ENCODE data around the gene ZNF407.
"Not testable (repeated sequence)": the region's sequence is repeated elsewhere in the genome, so short reads cannot be mapped to it uniquely, and the experiment has no call there.

The ZNF407 gene

DNA sequence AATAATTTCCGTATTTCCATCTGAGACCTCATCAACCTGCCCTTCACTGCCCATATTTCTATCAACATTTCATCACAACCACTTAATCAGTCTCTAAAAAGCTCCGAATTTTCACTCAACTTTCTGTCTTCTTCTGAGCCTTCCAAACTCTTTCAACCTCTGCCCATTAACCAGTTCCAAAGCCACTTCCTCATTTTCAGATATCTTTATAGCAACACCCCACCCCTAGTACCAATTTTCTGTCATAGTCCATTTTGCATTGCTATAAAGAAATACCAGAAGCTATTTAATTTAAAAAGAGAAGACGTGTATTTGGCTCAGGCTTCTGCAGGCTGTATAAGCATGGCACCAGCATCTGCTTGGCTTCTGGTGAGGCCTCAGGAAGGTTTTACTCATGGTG is 504.2 kb downstream of the ZNF407 start:
- no peak for DNase-seq (ENCODE audit: low spot score)

DNA sequence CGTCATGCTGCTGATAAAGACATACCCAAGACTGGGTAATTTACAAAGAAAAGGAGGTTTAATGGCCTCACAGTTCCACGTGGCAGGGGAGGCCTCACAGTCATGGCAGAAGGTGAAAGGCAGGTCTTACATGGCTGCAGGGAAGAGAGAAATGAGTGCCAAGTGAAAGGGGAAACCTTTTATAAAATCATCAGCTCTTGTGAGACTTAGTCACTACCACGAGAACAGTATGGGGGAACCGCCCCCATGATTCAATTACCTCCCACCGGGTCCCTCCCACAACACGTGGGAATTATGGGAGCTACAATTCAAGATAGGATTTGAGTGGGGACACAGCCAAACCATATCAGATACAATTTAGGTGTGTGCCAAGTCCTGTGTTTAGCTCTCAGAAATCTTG is 506.4 kb downstream of the ZNF407 start:
- not testable (repeated sequence) for DNase-seq (ENCODE audit: low spot score)

DNA sequence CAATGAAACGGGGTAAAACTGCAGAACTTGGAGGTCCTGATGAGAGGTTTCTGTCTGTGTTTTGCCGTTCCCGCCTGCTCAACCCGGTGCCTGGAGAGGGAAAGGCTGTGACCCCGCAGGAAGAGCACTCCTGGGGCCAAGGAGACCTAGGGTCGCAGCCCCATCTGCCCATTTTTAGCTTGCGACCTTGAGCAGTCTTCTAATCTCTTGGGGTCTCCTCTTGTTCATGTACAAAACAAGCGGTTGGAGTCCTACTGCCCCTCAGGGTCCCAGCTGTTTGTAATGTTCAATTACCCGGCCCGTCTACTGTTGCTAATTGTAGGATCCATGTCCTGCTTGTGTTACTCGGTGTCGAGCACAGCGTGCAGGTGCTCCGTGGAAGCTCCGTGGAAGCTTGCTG is 506.8 kb downstream of the ZNF407 start:
- no peak for DNase-seq (ENCODE audit: low spot score)

DNA sequence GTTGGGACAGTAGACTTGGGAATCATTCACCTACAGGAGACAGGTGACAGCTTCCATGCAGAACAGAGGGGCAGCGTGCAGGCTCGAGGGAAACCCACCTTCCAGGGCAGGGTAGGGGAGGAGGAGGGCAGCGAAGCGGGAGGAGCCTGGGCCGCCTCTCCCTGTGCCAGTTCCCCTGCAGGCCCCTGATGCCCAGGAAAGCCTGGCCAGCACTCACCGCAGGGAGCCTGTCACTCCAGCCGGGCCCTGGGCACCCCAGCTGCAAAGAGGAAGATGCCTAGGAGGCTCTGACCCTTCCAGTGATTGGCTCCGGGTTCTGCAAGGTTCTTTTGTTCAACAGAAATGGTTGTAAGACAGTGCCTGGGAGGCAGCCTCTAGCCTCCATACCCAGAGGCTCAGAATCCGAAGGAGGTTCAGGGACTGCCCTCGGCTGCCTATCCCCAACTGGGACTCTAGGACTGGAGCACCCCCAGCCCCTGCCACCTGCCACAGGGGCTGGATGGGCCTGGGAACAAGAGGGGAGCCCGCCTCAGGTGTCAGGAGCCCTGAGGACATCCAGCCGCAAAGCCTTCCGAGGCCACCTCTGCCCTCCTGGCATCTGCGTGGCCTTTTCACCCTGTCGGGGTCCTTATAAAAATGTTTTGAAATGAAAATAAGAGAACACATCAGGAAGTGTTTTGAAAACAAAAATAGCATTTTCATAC is 508.0 kb downstream of the ZNF407 start:
- no peak for DNase-seq (ENCODE audit: low spot score)

DNA sequence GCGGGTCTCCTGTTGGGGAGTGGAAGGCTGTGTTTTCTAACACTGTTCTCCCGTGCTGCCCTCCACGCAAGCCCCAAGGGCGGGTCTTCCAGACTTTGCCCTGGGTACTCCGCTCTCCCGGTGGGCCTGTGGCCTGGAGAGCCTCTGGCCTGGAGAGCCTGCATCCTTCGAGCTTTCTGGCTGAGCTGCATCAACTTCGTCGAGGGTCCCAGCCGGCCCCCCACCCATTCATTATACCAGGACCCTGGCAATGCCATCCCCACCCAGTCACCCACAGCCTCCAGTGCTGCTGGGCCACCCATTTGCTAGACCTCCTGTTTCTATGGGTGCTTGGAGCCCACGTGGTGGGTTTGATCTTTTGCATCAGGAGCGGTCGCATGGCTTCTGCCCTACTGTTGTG is 509.1 kb downstream of the ZNF407 start:
- no peak for DNase-seq (ENCODE audit: low spot score)

DNA sequence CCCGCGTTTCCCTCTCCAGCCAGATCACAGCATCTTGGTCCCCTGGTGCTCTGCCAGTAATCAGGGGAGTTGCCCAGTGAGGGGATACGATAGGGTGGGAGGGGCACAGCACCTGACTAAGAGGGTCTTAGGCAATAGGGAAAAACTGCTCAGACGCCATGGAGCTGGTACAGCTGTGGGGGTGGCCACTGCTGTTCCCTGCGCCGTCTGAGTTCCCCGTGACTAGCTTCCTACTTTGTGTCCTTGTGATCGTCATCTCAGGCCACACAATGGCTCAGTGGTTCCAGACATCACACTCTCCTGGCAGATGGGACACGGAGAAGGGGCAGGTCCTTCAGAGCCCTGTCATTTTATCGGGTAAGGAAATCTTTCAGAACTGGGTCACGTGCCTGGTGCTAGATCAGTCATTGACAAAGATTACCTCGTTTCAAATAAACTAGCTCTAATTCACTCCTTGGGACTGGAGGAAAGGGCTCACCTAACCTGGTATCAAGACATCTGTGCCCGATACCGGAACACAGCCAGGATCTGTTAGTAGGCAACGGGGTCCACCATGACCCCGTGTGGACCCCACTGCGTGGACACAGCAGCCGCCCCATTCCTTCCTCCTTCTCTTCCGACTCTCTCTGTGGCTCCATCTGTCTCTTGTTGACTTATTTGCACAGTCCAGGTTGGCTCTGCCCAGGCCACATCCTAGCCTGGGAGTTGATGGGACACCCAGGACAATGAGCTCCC is 509.7 kb downstream of the ZNF407 start:
- DNase-seq (ENCODE audit: low spot score): no peak

DNA sequence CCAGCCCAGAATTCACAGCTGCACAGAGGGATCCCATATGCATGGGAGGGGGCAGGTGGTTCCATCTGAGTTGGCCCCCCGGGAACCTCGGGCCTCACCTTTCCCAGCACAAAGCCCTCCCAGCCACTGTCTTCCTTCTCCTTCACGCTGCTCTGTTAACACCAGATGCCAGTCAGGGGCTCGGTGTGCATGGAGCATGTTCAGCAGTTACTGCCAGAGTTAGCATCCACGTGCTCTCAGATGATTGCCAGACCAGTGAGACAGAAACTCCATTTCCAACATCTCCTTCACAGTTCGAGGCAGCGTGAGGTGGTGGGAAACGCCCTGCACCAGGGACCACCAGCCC is 510.2 kb downstream of the ZNF407 start:
- no peak for DNase-seq (ENCODE audit: low spot score)

DNA sequence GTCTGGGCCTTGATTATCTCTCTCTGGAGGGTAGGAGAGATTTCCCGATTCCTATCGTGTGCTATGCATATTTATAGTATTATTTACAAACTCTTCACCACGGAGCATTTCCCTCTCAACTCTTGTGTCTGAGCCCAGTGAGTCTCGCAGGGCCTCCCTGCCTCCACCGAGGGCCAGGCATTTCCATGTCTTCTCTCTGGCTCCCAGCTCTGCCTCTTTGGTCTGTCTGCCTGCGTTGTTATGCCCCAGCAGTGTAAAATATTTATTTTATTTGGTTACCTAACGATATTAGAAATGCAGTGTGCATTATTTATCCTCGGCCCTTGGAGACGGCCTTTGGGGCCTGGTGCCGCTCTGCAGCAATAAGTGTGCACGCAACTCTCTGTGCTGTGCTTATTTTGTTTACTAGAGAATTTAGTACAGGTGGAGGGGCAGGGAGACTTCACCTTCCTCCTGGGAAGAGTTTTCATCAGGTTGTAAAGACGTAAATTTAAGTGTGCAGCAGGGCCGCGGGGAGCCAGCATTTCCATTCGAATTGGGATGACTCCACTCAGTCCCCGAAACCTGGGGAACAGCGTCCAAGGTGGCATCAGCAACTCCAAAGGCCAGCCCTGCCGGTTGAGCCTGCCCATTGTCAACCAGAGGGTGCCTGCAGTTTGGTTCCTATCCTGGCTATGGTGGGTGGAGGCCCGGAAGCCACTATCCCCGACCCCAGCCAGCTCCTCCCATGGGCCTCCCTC is 511.1 kb downstream of the ZNF407 start:
- no peak for DNase-seq (ENCODE audit: low spot score)

DNA sequence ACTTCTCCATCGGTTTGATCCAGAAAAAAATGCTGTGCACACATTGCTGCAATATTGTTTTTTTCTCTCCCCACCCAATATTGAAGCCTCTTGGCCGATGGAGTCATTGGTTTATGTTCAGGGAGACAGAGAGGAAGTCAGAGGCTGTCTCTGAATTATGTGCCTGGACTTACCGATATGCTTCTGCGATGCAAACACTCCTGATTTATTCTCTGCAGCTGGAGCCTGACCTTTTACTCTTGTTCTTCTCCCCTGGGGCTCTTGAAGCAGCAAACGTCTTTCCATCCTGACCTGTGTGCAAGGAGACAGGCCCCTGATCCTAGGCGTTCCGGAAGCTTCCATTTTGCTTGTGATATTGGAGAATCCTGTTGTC is 511.6 kb downstream of the ZNF407 start:
- DNase-seq (ENCODE audit: low spot score): no peak

DNA sequence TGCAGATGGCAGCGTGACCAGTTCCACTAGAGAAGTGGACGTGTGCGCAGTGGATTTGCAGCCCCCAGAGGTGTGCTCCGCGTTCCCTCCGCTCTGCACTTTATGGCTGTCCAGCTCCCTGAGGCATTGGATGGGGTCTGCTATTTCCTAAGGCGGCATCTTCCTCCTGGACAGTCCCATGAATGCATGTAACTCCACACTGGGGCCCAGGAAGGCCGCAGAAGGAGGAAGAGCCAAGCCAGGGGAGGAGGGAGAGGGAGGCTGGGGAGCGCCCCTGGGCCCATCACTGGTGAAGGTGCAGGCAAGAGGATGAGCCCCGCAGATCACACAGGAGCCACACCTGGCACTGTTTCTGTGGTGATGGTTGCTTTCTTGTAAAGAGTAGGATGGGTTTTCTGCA is 512.1 kb downstream of the ZNF407 start:
- no peak for DNase-seq (ENCODE audit: low spot score)

DNA sequence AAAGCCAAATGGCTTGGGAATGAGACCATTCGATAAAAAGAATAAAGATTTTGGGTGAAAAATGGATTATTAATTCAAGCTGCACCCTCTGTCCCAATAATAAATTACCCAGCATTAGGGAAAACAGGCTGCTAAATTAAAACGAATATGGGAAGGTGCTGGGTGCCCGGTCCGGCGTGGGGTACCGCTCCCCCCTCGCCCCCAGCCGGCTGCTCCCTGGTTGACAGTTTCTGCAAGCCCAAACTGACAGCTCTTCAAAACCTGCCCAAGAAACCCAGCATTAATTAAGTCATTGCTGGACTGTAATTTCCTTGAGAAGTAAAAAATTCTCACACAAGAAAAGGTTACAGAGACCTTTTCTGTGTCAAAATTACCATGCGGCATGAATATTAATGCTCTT is 512.6 kb downstream of the ZNF407 start:
- DNase-seq (ENCODE audit: low spot score): no peak

DNA sequence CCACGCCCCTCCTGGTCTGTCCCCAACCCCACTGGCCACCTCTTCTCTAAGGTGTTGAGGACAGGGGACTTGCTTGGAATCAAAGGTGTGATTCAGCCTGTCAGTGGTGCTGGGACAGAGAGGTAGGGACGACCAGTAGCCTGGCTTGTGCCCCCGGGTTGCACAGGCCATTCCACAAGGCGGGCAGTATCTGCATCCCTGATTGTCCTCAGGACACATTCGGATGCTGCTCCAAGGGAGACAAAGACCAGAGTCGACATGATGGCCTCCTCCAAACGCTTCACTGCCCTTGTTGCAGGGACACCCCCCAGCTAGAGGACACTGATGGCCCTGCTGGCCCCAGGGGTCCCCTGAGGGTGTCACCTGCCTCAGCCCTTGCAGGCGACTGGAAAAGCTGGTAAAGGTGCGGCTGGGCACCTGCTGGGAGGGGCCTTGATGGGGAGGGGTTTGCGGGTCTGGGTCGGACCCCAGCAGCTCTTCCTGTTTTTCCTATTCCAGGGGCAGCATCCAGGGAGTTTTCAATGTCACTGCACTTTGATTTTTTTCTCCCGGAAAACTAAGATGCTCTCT is 513.3 kb downstream of the ZNF407 start:
- DNase-seq (ENCODE audit: low spot score): no peak

DNA sequence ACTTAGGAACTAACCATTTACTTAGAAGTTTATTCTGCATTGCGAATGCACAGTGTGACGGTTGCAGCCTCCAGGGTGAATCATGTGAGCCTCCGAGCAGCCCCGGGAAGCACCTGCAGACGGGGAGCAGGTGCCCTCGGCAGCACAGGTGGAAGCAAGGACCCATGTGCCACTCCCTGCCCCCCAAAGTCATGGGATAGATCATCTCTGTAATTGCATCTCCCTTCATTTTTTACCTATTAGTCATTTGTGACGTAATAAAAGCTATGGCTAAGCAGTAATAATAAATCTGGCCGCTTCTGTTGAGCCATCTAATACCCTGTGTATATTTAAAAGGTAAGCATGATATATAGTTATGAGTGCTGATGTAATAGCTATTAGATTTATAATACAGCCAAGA is 514.1 kb downstream of the ZNF407 start:
- no peak for DNase-seq (ENCODE audit: low spot score)

DNA sequence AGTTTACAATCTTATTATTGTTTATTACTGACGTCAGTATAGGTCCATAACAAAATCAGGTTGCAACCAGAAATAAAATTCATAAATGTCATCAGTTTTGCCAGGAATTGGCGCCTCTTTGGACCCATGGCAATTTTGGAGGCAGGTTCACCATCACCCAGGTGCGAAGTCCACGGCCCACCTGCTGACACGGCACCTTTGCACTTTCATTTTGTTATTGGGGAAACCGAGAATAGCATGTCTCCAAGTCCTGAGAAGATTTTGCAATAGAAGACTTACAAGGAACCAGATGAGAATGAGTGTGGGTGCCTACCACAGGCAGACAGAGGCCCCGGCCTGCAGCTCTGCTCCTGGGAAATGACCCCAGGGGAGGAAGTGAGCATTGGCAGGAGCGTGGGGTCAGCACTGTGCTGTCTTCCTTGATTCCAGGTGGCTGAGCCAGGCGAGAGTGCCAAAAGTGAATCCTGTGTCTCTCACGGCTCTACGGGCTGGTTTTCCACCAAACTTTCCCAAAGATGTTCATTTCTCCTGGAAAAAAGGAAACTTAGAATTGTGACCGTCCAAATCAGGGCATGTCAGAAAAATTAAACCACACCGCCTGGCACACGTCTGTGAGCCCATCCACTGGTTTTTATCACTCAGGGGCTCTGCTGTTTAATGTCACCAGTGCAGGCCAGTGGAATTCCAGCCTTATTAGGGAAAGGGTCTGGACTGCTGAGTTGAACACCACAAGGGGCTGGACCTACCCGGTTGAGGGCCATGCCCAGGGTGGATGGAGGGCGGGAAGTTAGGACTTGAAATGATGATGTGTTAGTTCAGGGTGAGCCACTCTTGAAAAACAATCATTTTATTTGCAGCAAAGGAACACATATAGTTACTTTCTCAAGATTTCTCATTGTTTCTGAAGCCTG is 514.8 kb downstream of the ZNF407 start:
- DNase-seq (ENCODE audit: low spot score): no peak

DNA sequence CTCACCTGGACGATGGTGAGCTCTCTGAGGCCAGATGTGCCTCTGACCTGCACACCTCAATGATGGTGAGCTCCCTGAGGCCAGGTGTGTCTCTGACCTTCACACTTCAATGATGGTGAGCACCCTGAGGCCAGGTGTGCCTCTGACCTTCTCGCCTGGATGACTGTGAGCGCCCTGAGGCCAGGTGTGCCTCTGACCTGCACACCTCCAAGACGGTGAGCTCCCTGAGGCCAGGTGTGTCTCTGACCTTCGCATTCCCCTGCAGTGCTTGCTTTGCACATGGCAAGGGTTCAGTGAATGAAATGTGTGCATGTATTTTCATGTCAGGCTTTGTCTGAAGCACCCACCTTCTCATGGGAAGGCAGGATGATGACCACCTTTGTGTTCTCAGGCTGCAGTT is 515.8 kb downstream of the ZNF407 start:
- no peak for DNase-seq (ENCODE audit: low spot score)

DNA sequence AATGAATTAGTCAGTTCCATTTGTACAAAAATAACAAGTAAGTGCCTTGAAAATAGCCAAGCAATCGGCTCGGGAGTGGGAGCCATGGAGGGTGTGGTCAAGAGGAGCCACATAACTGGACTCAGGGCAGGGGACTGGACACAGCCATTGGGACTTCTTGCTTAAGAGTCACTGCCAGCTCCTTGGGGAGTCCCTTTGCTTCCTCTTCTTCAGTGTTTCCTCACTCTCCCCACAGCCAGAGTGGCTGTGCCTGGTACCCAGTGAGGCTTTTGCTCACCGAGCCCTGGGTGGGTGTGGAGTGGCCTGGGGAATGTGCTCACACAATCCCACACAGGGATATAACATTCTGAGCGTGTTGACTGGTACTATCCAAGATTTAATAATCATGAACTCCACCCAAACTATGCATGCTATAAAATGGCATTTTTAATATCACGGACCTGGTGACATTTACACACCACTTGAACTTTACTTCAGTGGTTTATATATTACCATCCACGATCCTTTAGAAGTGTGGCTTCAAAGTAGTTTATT is 516.6 kb downstream of the ZNF407 start:
- no peak for DNase-seq (ENCODE audit: low spot score)
